A549 treated with ZK216348 at 1 μM for 4 hours (cell line): ENCODE measurements around the gene CLK1. TPM values are rescaled to one million over a fixed set of nuclear protein-coding genes. Genes with fewer than 3 reads are reported as not detected.

Experiments
- total RNA-seq: library from RNA; stranded (reverse); fragments of 200-300 nt; extraction: Qiagen RNA extraction; gene quantifications from 5 replicates; pipeline ENCODE4 v1.2.3, GENCODE V29; 2022; ENCODE audit warnings: low read depth

CLK1 gene
- 34.9 to 45.0 TPM (median 39.4 TPM) in 5 replicates for total RNA-seq

GRCh38 chr2:200864176-200865034 is at the start of gene CLK1:
Gene CLK1 (minus strand): TSS chr2:200864658. CDS start chr2:200861862, 2,796 bp downstream.

GRCh38 chr2:200888704-200889625 is 24.5 kb upstream of the CLK1 start, which contains the start of the genes NIF3L1 and PPIL3:
Gene NIF3L1 (plus strand): TSS chr2:200889371. CDS start chr2:200891944, 2,573 bp downstream.
Gene PPIL3 (minus strand): TSS chr2:200889077. CDS start chr2:200887615, 1,462 bp downstream.

GRCh38 chr2:200811333-200812121 is 52.9 kb downstream of the CLK1 start, which contains the start of gene BZW1:
Gene BZW1 (plus strand): TSS chr2:200811910. CDS start chr2:200813218, 1,308 bp downstream.

Other genes with a start within 250 kb of the CLK1 start
- 386 to 904 TPM (median 456 TPM) in 5 replicates for gene BZW1, start 52.7 kb downstream of the CLK1 start, total RNA-seq
- 21.4 to 25.6 TPM (median 23.9 TPM) in 5 replicates for gene PPIL3, start 24.4 kb upstream of the CLK1 start, total RNA-seq
- 37.1 to 45.2 TPM (median 41.6 TPM) in 5 replicates for gene NIF3L1, start 24.7 kb upstream of the CLK1 start, total RNA-seq
- 12.7 to 16.7 TPM (median 14.0 TPM) in 5 replicates for gene ORC2, start 99.0 kb upstream of the CLK1 start, total RNA-seq
- 3.2 to 6.0 TPM (median 3.8 TPM) in 5 replicates for gene HYCC2, start 207.0 kb upstream of the CLK1 start, total RNA-seq
- gene NDUFB3, start 207.3 kb upstream of the CLK1 start, total RNA-seq: 124 to 251 TPM (median 134 TPM) in 5 replicates